H9 (cell line): Measurements from ENCODE around the gene ZBTB44. TPM values are rescaled to one million over a fixed set of nuclear protein-coding genes. Genes with fewer than 3 reads are reported as not detected.

Source experiments
- DNase-seq: peaks from one replicate; pipeline ENCODE4 v3.0.0-alpha.2; 2017
- H2AFZ ChIP-seq: one replicate; pipeline ENCODE4 v1.6.1; 2013; ENCODE audit warnings: mild to moderate bottlenecking, low read length, control low read depth, moderate library complexity
- H2AK5ac ChIP-seq: 2 replicates; pipeline ENCODE4 v1.6.1; 2013; ENCODE audit warnings: low read length, control low read depth, mixed read lengths; ENCODE audit not compliant: insufficient read length
- H2BK120ac ChIP-seq: one replicate; pipeline ENCODE4 v1.6.1; 2013; ENCODE audit warnings: low read depth, mild to moderate bottlenecking, low read length, control low read depth, inconsistent platforms; ENCODE audit not compliant: poor library complexity, severe bottlenecking
- H2BK12ac ChIP-seq: 2 replicates; pipeline ENCODE4 v1.6.1; 2013; ENCODE audit warnings: low read length, control low read depth, mixed read lengths, low read depth; ENCODE audit not compliant: insufficient read length
- H2BK15ac ChIP-seq: 2 replicates; pipeline ENCODE4 v1.6.1; 2013; ENCODE audit warnings: low read depth, low read length, control low read depth
- H2BK20ac ChIP-seq: one replicate; pipeline ENCODE4 v1.6.1; 2013; ENCODE audit warnings: low read depth, mild to moderate bottlenecking, low read length, control low read depth, inconsistent platforms; ENCODE audit not compliant: poor library complexity, severe bottlenecking
- H2BK5ac ChIP-seq: 2 replicates; pipeline ENCODE4 v1.6.1; 2013; ENCODE audit warnings: low read length, control low read depth, mixed read lengths; ENCODE audit not compliant: insufficient read length
- H3K14ac ChIP-seq: 2 replicates; pipeline ENCODE4 v1.6.1; 2013; ENCODE audit warnings: low read length, control low read depth; ENCODE audit not compliant: insufficient read depth
- H3K18ac ChIP-seq: 2 replicates; pipeline ENCODE4 v1.6.1; 2013; ENCODE audit warnings: low read depth, mild to moderate bottlenecking, mixed read lengths, low read length, control low read depth; ENCODE audit not compliant: insufficient read length
- H3K23ac ChIP-seq: 2 replicates; pipeline ENCODE4 v1.6.1; 2013; ENCODE audit warnings: low read length, control low read depth, mixed read lengths, low read depth; ENCODE audit not compliant: insufficient read length
- H3K23me2 ChIP-seq: 2 replicates; pipeline ENCODE4 v1.6.1; 2013; ENCODE audit warnings: low read depth, mild to moderate bottlenecking, mixed read lengths, low read length, control low read depth; ENCODE audit not compliant: insufficient read length, poor library complexity, severe bottlenecking
- H3K27ac ChIP-seq: 2 replicates; pipeline ENCODE4 v1.5.1; 2013; ENCODE audit warnings: low read length, control low read depth, mixed read lengths, low read depth; ENCODE audit not compliant: insufficient read length
- H3K27me3 ChIP-seq: 2 replicates; pipeline ENCODE4 v1.6.1; 2013; ENCODE audit warnings: low read length, control low read depth, inconsistent platforms; ENCODE audit not compliant: insufficient read depth
- H3K4ac ChIP-seq: 2 replicates; pipeline ENCODE4 v1.6.1; 2013; ENCODE audit warnings: low read depth, mild to moderate bottlenecking, control low read depth, inconsistent platforms, low read length, moderate library complexity
- H3K4me1 ChIP-seq: 2 replicates; pipeline ENCODE4 v1.6.1; 2013; ENCODE audit warnings: low read length, control low read depth, inconsistent platforms; ENCODE audit not compliant: insufficient read depth
- H3K4me2 ChIP-seq: 2 replicates; pipeline ENCODE4 v1.6.1; 2013; ENCODE audit warnings: low read length, control low read depth, mixed read lengths; ENCODE audit not compliant: insufficient read length, insufficient read depth
- H3K56ac ChIP-seq: 2 replicates; pipeline ENCODE4 v1.6.1; 2013; ENCODE audit warnings: low read depth, mild to moderate bottlenecking, mixed read lengths, low read length, control low read depth; ENCODE audit not compliant: insufficient read length
- H3K79me1 ChIP-seq: 2 replicates; pipeline ENCODE4 v1.6.1; 2013; ENCODE audit warnings: low read depth, mild to moderate bottlenecking, moderate library complexity, low read length, control low read depth, inconsistent platforms; ENCODE audit not compliant: insufficient read depth, poor library complexity, severe bottlenecking
- H3K79me2 ChIP-seq: 2 replicates; pipeline ENCODE4 v1.6.1; 2013; ENCODE audit warnings: low read length, control low read depth, inconsistent platforms; ENCODE audit not compliant: insufficient read depth
- H3K9ac ChIP-seq: 2 replicates; pipeline ENCODE4 v1.6.1; 2013; ENCODE audit warnings: low read length, control low read depth, mixed read lengths; ENCODE audit not compliant: insufficient read length; ENCODE audit errors: extremely low read depth
- H3K9me3 ChIP-seq: one replicate; pipeline ENCODE4 v1.6.1; 2013; ENCODE audit warnings: low read depth, low read length, inconsistent platforms; ENCODE audit not compliant: control insufficient read depth
- H3T11ph ChIP-seq: one replicate; pipeline ENCODE4 v1.6.1; 2013; ENCODE audit warnings: mild to moderate bottlenecking, low read length, control low read depth, inconsistent platforms
- H4K20me1 ChIP-seq: one replicate; pipeline ENCODE4 v1.6.1; 2013; ENCODE audit not compliant: control insufficient read depth, insufficient read length, insufficient read depth
- H4K5ac ChIP-seq: 2 replicates; pipeline ENCODE4 v1.6.1; 2013; ENCODE audit warnings: low read depth, mild to moderate bottlenecking, mixed read lengths, low read length, control low read depth; ENCODE audit not compliant: insufficient read length
- H4K8ac ChIP-seq: replicated peaks from 2 replicates; pipeline ENCODE4 v1.6.1; 2013; ENCODE audit warnings: low read length, control low read depth, mixed read lengths, low read depth; ENCODE audit not compliant: insufficient read length
- H4K91ac ChIP-seq: 2 replicates; pipeline ENCODE4 v1.6.1; 2013; ENCODE audit warnings: low read depth, mild to moderate bottlenecking, moderate library complexity, mixed read lengths, low read length, control low read depth; ENCODE audit not compliant: insufficient read length
- H3K27ac Mint-ChIP-seq, 3 experiments: 2 replicates in 2 of 3; 3 replicates in 1 of 3; pipeline ENCODE4 v1.8.0; 2020 to 2021; ENCODE audit warnings: mixed read lengths in 3 of 3, mild to moderate bottlenecking in 1 of 3, moderate library complexity in 1 of 3
- H3K27me3 Mint-ChIP-seq: 2 replicates; pipeline ENCODE4 v1.8.0; 2021; ENCODE audit warnings: low read depth, mild to moderate bottlenecking, moderate library complexity, mixed read lengths
- H3K36me3 Mint-ChIP-seq, 3 experiments: 2 replicates in 2 of 3; 3 replicates in 1 of 3; pipeline ENCODE4 v1.8.0; 2020 to 2021; ENCODE audit warnings: low read depth in 3 of 3, mixed read lengths in 3 of 3; ENCODE audit not compliant: insufficient read depth in 1 of 3
- H3K4me1 Mint-ChIP-seq, 2 experiments: 2 replicates each; pipeline ENCODE4 v1.8.0; 2020; ENCODE audit warnings: mixed read lengths in 2 of 2
- H3K4me3 Mint-ChIP-seq, 2 experiments: 2 replicates in 1 of 2; 3 replicates in 1 of 2; pipeline ENCODE4 v1.8.0; 2020 to 2021; ENCODE audit warnings: mild to moderate bottlenecking in 2 of 2, mixed read lengths in 2 of 2, moderate library complexity in 1 of 2
- H3K9me3 Mint-ChIP-seq, 2 experiments: 2 replicates in 1 of 2; 3 replicates in 1 of 2; pipeline ENCODE4 v1.8.0; 2020; ENCODE audit warnings: mild to moderate bottlenecking in 2 of 2, mixed read lengths in 2 of 2, moderate library complexity in 1 of 2
- CTCF ChIP-seq: fragments of 200-600 bp; sonication (generic); conservative IDR thresholded peaks from 3 replicates; pipeline ENCODE4 v1.8.0; 2021; ENCODE audit warnings: antibody characterized with exemption, mild to moderate bottlenecking
- WGBS: extraction: QIAGEN DNeasy Blood & Tissue Kit; methylation state at CpG from one replicate; pipeline ENCODE4 v1.1.7; 2013; ENCODE audit warnings: missing lambda C conversion rate, low lambda C conversion rate, mixed read lengths; ENCODE audit not compliant: insufficient read length; ENCODE audit errors: extremely low coverage; 5-methylcytosine and 5-hydroxymethylcytosine counted together
- total RNA-seq: library from RNA; stranded (reverse); gene quantifications from 2 replicates; pipeline ENCODE4 v1.2.1, GENCODE V29; 2021

The ZBTB44 gene
- total RNA-seq, 1 experiment from 2014 or later = 67.7 TPM

GRCh38 chr11:130180491-130180890, 134.2 kb downstream of the ZBTB44 start:
- Histone ChIP-seq H2BK5ac (no peak overlapping the region), H3T11ph (no peak overlapping the region), H4K8ac (no peak overlapping the region), H4K20me1 (peaks cover 3% of the 10 kb centered on the region), H3K79me1 (no peaks in the 10 kb centered on the region), H3K79me2 (no peaks in the 10 kb centered on the region), H3K14ac (no peak overlapping the region), H2BK20ac (no peak overlapping the region), H3K23ac (no peak overlapping the region), H3K9ac (no peak overlapping the region), H2BK120ac (no peak overlapping the region), H2AFZ (no peak overlapping the region), H3K4me2 (no peak overlapping the region), H3K27me3 (no peaks in the 10 kb centered on the region), H3K56ac (no peak overlapping the region), H2AK5ac (no peak overlapping the region), H3K18ac (no peak overlapping the region), H3K27ac (no peak overlapping the region), H4K5ac (no peak overlapping the region), H3K4me1 (peaks cover 4% of the 10 kb centered on the region; the same call in 1 of the 2 replicates), H2BK12ac (no peak overlapping the region), H3K23me2 (no peaks in the 10 kb centered on the region), H3K4ac (no peak overlapping the region), H2BK15ac (no peak overlapping the region), H4K91ac (no peak overlapping the region), H3K9me3 (no peaks in the 10 kb centered on the region)
- peaks cover 1% of the 10 kb centered on the region for H3K27me3 Mint-ChIP-seq
- peaks cover 13 to 16% of the 10 kb centered on the region in 2 experiments for H3K4me1 Mint-ChIP-seq
- no peak for TF ChIP-seq CTCF
- DNase-seq = no peak
- no peak overlapping the region for H3K4me3 Mint-ChIP-seq
- no CpG with 5 or more reads among the region's 4 CpGs for WGBS
- H3K9me3 Mint-ChIP-seq = no peaks in the 10 kb centered on the region; a peak in 1 of 5 replicates
- H3K27ac Mint-ChIP-seq = no peak overlapping the region; a peak in 2 of 7 replicates
- peaks cover 0 to 2% (median 0%) of the 10 kb centered on the region in 3 experiments; a peak in 1 of 7 replicates for H3K36me3 Mint-ChIP-seq
